ENCODE measurements around the gene LBH. TPM values are rescaled to one million over a fixed set of nuclear protein-coding genes. Genes with fewer than 3 reads are reported as not detected.

LBH gene
- total RNA-seq = 10 to 100 TPM in 3 of 4 donors, 1 to 10 TPM in 1; 7.0 to 37.8 (median 16.3) TPM

DNA sequence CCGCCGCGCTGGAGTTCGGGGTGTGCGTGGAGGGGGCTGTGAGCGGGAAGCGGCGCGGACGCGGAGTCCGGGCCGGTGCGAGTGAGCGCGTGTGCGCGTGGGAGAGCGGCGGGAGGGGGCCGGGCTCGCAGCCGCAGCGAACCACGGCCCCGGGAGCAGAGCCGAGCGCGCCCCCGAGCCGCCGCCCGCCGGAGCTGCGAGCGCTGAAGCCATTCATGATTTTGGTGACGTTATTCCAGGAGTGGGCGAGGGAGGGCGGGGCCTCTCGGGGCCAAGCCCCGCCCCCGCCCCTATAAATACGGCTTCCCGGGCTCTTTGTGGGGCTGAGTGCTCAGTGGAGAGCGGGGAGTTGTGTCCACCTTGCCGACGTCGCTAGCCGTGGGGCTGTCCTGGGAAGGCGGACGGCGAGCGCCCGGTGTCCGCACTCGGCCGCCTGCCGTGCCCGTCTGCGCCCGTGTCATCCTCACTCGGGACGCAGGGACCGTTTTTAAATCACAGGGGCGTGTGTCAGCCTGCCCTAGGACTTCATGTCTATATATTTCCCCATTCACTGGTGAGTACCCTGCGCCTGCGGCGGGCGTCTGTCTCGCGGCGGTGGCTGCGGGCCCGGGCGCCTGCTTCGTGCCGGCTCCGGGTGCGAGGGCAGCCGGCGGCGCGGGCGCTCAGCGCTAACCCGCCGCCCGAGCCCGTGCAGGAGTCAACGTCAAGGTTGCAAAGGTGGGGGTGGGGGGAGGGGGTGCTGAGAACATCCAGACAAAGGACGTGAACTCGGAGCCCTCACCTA is at the start of gene LBH:
Gene LBH (plus strand): TSS at position 323 of the 784 bp plus-strand sequence. CDS start 205 bp downstream, at position 528.
- 1% methylated on average over 55 of the region's 92 CpGs; no CpG with 5 or more reads in 1 of the 2 donors for whole genome bisulfite sequencing, 2 donors (ENCODE audit: low coverage in 1 of 2)
- Histone ChIP-seq H3K36me3 (no peaks in the 10 kb centered on the region), H3K4me1 (peaks cover 5 to 45% (median 26%) of the 10 kb centered on the region in 4 donors), H3K4me3 (peak within 1 kb of the TSS; percentile 41 to 81 (median 70)), H3K27ac (peak within 1 kb of the TSS; percentile 85 to 92 (median 90)), H3K9me3 (no peaks in the 10 kb centered on the region), H3K27me3 (peaks cover 46% of the 10 kb centered on the region)
- peak; percentile 82 for DNase-seq
- intact Hi-C loops (cut with DNase I; ENCODE audit: low total_unique reads) (no loop called here), in situ Hi-C loops (cut with MboI; ENCODE audit: low pct_ligation_motif_present in 1 of 4, low pct_unique_long_range_greater_than_20kb in 1 of 4, low sequenced_read_pairs in 3 of 4) (loop anchor here in 2 of 4 donors (25.0 kb wide), 2 partner anchors 181 to 206 kb away; partner anchors contain the start of gene LCLAT1 (in 1 of the 2))
- peak; percentile 96 for TF ChIP-seq POLR2A (IDR thresholded peaks at IDR 0.05)
- TF ChIP-seq, protein P1, sequence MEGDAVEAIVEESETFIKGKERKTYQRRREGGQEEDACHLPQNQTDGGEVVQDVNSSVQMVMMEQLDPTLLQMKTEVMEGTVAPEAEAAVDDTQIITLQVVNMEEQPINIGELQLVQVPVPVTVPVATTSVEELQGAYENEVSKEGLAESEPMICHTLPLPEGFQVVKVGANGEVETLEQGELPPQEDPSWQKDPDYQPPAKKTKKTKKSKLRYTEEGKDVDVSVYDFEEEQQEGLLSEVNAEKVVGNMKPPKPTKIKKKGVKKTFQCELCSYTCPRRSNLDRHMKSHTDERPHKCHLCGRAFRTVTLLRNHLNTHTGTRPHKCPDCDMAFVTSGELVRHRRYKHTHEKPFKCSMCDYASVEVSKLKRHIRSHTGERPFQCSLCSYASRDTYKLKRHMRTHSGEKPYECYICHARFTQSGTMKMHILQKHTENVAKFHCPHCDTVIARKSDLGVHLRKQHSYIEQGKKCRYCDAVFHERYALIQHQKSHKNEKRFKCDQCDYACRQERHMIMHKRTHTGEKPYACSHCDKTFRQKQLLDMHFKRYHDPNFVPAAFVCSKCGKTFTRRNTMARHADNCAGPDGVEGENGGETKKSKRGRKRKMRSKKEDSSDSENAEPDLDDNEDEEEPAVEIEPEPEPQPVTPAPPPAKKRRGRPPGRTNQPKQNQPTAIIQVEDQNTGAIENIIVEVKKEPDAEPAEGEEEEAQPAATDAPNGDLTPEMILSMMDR (IDR thresholded peaks at IDR 0.05) = no peak
- TF ChIP-seq POLR2AphosphoS5 (IDR thresholded peaks at IDR 0.05) = peak; percentile 97 to 98 (median 97)

DNA sequence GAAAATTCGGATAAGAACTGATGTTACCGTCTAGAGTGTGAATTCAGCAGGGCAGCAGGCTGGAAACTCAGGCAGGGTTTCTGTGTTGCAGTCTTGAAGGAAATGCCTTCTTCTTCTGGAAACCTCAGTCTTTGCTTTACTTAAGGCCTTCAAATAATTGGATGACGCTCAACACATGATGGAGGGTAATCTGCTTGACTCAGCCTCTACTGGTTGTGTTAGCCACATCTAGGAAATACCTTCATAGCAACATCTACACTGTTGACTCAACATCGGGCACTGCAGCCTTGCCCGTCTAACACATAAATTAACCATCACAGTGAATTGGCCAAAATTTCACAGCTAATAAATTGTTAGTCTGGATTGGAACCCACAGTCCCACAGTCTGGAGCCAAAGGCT is 47.3 kb upstream of the LBH start:
- no peak for TF ChIP-seq POLR2A (IDR thresholded peaks at IDR 0.05)
- TF ChIP-seq POLR2AphosphoS5 (IDR thresholded peaks at IDR 0.05) = no peak
- TF ChIP-seq EP300 (IDR thresholded peaks at IDR 0.05; ENCODE audit: low read depth) = no peak
- TF ChIP-seq, protein P1 (IDR thresholded peaks at IDR 0.05) = no peak
- in situ Hi-C loops (cut with MboI; ENCODE audit: low pct_ligation_motif_present in 1 of 4, low pct_unique_long_range_greater_than_20kb in 1 of 4, low sequenced_read_pairs in 3 of 4) = loop anchor here in 2 of 4 donors (25.0 kb wide), 2 partner anchors 978 to 1153 kb away; no protein-coding TSS in a partner anchor
- Histone ChIP-seq H3K9me3 (no peaks in the 10 kb centered on the region), H3K4me1 (peaks cover 0 to 3% (median 0%) of the 10 kb centered on the region in 4 donors), H3K27ac (no peak overlapping the region), H3K36me3 (no peaks in the 10 kb centered on the region), H3K27me3 (no peaks in the 10 kb centered on the region), H3K4me3 (no peak overlapping the region)
- no peak for DNase-seq
- intact Hi-C loops (cut with DNase I; ENCODE audit: low total_unique reads) = no loop called here
- WGBS, 2 donors (ENCODE audit: low coverage in 1 of 2) = 95 to 100% methylated on average over 5 of the region's 5 CpGs

DNA sequence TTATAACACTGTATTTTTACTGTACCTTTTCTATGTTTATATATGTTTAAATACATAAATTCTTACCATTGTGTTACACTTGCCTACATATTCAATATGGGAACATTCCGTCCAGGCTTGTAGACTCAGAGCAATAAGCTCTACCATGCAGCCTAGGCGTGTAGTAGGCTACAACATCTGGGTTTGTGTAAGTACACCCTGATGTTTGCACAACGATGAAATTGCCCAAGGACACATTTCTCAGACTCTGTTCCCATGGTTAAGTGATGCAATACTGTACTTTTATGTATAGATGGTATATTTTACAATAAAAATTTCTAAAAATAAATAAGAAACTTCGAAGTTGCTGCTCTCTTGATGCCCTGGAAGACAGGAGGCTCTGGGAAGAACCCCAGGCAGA is 46.2 kb upstream of the LBH start:
- Histone ChIP-seq H3K36me3 (no peaks in the 10 kb centered on the region), H3K4me3 (no peak overlapping the region), H3K4me1 (no peaks in the 10 kb centered on the region), H3K27ac (no peak overlapping the region), H3K9me3 (no peaks in the 10 kb centered on the region), H3K27me3 (no peaks in the 10 kb centered on the region)
- TF ChIP-seq EP300 (IDR thresholded peaks at IDR 0.05; ENCODE audit: low read depth) (no peak), POLR2AphosphoS5 (IDR thresholded peaks at IDR 0.05) (no peak), POLR2A (IDR thresholded peaks at IDR 0.05) (no peak)
- TF ChIP-seq, protein P1 (IDR thresholded peaks at IDR 0.05) = no peak
- intact Hi-C loops (cut with DNase I; ENCODE audit: low total_unique reads) (no loop called here), in situ Hi-C loops (cut with MboI; ENCODE audit: low pct_ligation_motif_present in 1 of 4, low pct_unique_long_range_greater_than_20kb in 1 of 4, low sequenced_read_pairs in 3 of 4) (loop anchor here in 2 of 4 donors (25.0 kb wide), 2 partner anchors 977 to 1152 kb away; no protein-coding TSS in a partner anchor)
- WGBS, 2 donors (ENCODE audit: low coverage in 1 of 2) = 42 to 46% methylated on average over 4 of the region's 4 CpGs
- no peak for DNase-seq

DNA sequence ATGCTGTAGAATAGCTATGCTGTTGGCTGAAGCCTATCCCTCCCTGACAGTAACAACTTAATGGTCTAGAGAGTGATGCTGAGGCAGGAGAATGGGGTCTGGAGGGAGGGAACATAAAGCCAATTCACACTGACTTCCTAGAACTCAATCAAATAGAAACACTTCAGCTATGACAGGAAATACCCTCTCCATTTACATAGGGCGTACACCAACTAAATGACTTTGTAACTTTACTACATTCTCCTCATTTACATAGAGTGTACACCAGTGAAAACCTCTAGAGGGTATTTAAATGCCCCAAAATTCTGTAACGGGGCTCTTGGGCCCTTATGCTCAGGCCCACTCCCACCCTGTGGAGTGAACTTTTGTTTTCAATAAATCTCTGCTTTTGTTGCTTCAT is 43.0 kb upstream of the LBH start:
- no peak overlapping the region for H3K4me3 ChIP-seq
- no peaks in the 10 kb centered on the region for H3K4me1 ChIP-seq
- no peaks in the 10 kb centered on the region for H3K36me3 ChIP-seq
- no peak for TF ChIP-seq POLR2AphosphoS5 (IDR thresholded peaks at IDR 0.05)
- TF ChIP-seq EP300 (IDR thresholded peaks at IDR 0.05; ENCODE audit: low read depth) = no peak
- TF ChIP-seq, protein P1 (IDR thresholded peaks at IDR 0.05) = no peak
- no peak for TF ChIP-seq POLR2A (IDR thresholded peaks at IDR 0.05)
- no peak overlapping the region for H3K27ac ChIP-seq
- intact Hi-C loops (cut with DNase I; ENCODE audit: low total_unique reads) = no loop called here
- H3K9me3 ChIP-seq = no peaks in the 10 kb centered on the region
- WGBS, 2 donors (ENCODE audit: low coverage in 1 of 2) = 67 to 90% methylated on average over 2 of the region's 2 CpGs
- no peaks in the 10 kb centered on the region for H3K27me3 ChIP-seq
- no peak for DNase-seq
- in situ Hi-C loops (cut with MboI; ENCODE audit: low pct_ligation_motif_present in 1 of 4, low pct_unique_long_range_greater_than_20kb in 1 of 4, low sequenced_read_pairs in 3 of 4) = loop anchor here in 2 of 4 donors (25.0 kb wide), 2 partner anchors 974 to 1149 kb away; no protein-coding TSS in a partner anchor
